ENCODE data around the gene LCLAT1.
A peak's percentile ranks its signal among the peaks of the same experiment; 100 is the strongest.

Gene LCLAT1

DNA sequence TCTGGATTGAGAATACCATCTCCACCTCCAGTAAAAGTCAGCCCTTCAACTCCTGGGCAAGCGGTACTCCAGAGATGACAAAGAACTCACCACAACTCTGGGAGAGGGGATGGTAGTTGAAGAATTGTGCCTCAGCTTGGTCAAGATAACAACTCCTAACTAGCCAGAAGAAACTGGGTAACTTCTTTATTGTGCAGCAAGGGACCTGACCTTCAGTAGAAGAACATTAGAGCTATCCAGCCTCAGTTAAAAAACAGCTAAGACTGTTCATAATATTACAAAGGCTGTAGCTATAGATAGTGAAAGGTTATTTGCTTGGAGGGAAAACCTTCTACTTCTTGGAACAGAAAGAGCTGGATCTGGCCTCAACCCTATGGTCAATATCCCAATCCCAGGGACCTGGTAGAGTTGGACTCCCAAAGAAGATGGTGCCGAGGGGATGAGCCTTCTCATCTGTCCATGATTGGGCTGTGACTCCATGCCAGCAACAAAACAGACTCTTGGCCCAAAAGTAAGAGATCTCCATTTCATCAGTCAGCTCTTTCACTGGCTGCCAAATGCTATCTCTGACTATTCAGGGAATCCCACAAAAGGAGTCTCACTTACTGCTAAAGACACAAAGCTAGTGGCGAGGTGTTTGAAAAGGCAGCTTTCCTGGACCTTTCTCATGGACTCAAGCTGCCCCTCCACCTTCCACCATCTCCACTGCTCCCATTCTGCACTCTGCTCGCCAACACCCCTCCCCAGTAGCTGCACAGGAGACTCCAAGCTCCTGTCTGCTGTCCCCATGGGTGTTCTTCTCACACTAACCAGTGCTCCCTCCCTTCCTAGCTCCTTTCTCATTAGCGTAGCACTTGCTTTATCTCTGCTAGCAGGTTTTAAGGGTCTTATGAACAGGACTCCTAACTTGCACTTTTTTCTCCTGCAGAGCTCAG lies 214.4 kb downstream of the LCLAT1 start:
- H3K27ac ChIP-seq (ENCODE audit: low read depth, low read length, severe bottlenecking): no peak overlapping the region
- H3K9me3 ChIP-seq (ENCODE audit: control insufficient read depth, low read length): peaks cover 9% of the 10 kb centered on the region
- no peaks in the 10 kb centered on the region for H3K36me3 ChIP-seq (ENCODE audit: control insufficient read depth, insufficient read depth, low read length)
- 60 to 82% methylated on average over 1 to 4 of the region's 5 CpGs for WGBS, 2 experiments (ENCODE audit: insufficient coverage in 2 of 2)
- H3K4me3 ChIP-seq (ENCODE audit: extremely low read depth, insufficient read depth, low read length, poor library complexity, severe bottlenecking): no peak overlapping the region
- peaks cover 24% of the 10 kb centered on the region for H3K4me1 ChIP-seq (ENCODE audit: control insufficient read depth, insufficient read depth, low read length, poor library complexity, severe bottlenecking)

DNA sequence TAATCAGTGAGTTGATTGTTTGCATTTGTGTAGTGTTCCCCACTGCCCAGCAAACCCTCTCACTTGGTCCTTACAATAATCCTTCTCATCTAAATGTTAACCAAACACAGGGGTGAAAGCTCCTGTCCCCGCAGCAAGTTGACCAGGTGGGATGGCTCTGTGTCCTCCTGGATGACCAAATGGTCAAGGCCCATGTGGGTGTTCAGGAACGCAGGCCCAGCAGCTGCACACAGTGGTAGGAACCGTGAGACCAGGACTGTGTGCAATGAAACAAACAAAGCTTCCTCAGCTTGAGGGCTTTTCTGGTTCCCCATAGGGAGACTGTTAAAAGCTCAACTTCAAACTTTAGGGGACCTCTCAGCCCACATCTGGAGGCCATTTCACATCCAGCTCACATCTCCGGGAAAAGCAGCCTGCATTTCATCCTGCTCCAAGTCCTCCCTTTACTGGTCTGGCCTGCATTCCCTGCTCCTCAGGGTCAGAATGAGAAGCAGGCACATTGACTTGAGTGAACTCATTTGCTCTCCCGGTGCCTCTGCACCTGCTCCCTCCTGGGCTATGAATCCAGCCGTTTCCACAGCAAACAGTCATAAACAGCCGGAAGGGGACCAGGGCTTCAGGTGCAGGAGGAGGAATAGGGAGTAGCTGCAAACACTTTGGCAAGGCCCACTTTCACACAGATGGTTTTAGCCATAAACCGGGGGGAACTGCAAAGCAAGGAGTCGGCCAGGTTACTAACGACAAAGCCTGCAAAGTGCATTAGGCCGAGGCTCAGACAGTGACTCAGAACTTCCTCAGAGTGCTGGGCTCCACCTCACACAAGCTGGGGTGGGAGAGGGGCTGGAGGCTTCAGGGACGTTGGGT lies 215.5 kb downstream of the LCLAT1 start:
- H3K4me3 ChIP-seq (ENCODE audit: extremely low read depth, insufficient read depth, low read length, poor library complexity, severe bottlenecking): no peak overlapping the region
- WGBS, 2 experiments (ENCODE audit: insufficient coverage in 2 of 2): 85 to 86% methylated on average over 11 of the region's 12 CpGs

GRCh38 chr2:30663321-30663720 lies 216.3 kb downstream of the LCLAT1 start:
- H3K27ac ChIP-seq (ENCODE audit: low read depth, low read length, severe bottlenecking): no peak overlapping the region
- 91 to 93% methylated on average over 4 of the region's 4 CpGs for WGBS, 2 experiments (ENCODE audit: insufficient coverage in 2 of 2)
- peaks cover 9% of the 10 kb centered on the region for H3K9me3 ChIP-seq (ENCODE audit: control insufficient read depth, low read length)
- H3K4me1 ChIP-seq (ENCODE audit: control insufficient read depth, insufficient read depth, low read length, poor library complexity, severe bottlenecking): peaks cover 24% of the 10 kb centered on the region
- H3K4me3 ChIP-seq (ENCODE audit: extremely low read depth, insufficient read depth, low read length, poor library complexity, severe bottlenecking): no peak overlapping the region
- no peaks in the 10 kb centered on the region for H3K36me3 ChIP-seq (ENCODE audit: control insufficient read depth, insufficient read depth, low read length)

More for the DNA sequence above, 215.5 kb downstream of the LCLAT1 start:
- Histone ChIP-seq H3K9me3 (ENCODE audit: control insufficient read depth, low read length) (peaks cover 9% of the 10 kb centered on the region), H3K36me3 (ENCODE audit: control insufficient read depth, insufficient read depth, low read length) (no peaks in the 10 kb centered on the region), H3K4me1 (ENCODE audit: control insufficient read depth, insufficient read depth, low read length, poor library complexity, severe bottlenecking) (peaks cover 24% of the 10 kb centered on the region), H3K27ac (ENCODE audit: low read depth, low read length, severe bottlenecking) (no peak overlapping the region)

DNA sequence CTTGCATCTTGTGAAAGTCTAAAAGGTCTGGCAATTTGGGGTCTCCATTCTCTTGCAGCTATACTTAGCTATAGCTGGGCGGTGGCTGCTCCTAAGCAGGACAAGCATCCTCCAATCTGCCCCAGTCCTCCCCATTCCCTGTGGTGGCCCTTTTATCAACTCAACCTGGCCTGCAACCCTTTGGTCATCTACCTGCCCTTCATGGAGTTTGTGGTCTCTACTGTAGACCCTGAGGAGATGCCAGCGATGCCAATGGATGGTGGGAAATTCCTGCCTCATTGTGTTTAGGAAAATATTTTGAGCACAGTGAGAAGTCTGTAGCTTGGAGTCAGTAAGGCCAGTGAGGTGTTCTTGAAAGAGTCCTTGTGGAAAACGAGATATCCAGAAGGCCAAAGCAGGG lies 216.8 kb downstream of the LCLAT1 start:
- 92 to 96% methylated on average over 3 of the region's 3 CpGs for WGBS, 2 experiments (ENCODE audit: insufficient coverage in 2 of 2)
- no peak overlapping the region for H3K27ac ChIP-seq (ENCODE audit: low read depth, low read length, severe bottlenecking)

DNA sequence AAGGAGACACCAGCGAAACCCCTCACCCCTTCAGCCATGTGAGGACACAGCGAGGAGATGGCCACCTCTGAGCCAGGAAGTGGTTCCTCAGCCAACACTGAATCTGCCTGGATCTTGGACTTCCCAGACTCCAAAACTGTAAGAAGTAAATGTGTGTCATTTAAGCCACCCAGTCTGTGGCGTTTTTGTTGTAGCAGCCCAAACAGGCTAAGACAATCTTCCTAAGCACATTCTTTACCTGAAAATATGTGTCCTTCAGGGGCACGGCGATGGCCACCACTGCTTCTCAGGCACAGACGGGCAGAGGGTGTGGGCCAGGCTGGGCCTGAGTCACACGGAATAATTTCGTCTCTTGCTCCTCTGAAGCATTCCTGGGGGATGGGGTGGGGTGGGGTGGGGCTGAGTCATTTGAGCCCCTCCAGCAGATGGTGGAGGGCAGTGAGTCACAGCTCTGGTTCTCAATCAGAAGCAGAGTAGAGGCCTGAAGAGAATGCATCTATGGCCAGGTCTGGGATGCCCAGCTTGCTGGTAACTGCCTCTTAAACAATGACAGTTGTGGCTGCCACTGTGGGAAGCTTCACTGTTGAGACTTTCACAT lies 217.8 kb downstream of the LCLAT1 start:
- Histone ChIP-seq H3K27ac (ENCODE audit: low read depth, low read length, severe bottlenecking) (peak overlapping the region; percentile 86), H3K4me1 (ENCODE audit: control insufficient read depth, insufficient read depth, low read length, poor library complexity, severe bottlenecking) (peaks cover 24% of the 10 kb centered on the region), H3K9me3 (ENCODE audit: control insufficient read depth, low read length) (peaks cover 16% of the 10 kb centered on the region), H3K4me3 (ENCODE audit: extremely low read depth, insufficient read depth, low read length, poor library complexity, severe bottlenecking) (no peak overlapping the region), H3K36me3 (ENCODE audit: control insufficient read depth, insufficient read depth, low read length) (no peaks in the 10 kb centered on the region)
- WGBS, 2 experiments (ENCODE audit: insufficient coverage in 2 of 2): 50 to 85% methylated on average over 3 to 6 of the region's 8 CpGs

More for the DNA sequence above, 216.8 kb downstream of the LCLAT1 start:
- no peak overlapping the region for H3K4me3 ChIP-seq (ENCODE audit: extremely low read depth, insufficient read depth, low read length, poor library complexity, severe bottlenecking)
- peaks cover 9% of the 10 kb centered on the region for H3K9me3 ChIP-seq (ENCODE audit: control insufficient read depth, low read length)
- no peaks in the 10 kb centered on the region for H3K36me3 ChIP-seq (ENCODE audit: control insufficient read depth, insufficient read depth, low read length)
- peaks cover 24% of the 10 kb centered on the region for H3K4me1 ChIP-seq (ENCODE audit: control insufficient read depth, insufficient read depth, low read length, poor library complexity, severe bottlenecking)

GRCh38 chr2:30665761-30666265 lies 218.8 kb downstream of the LCLAT1 start:
- H3K4me1 ChIP-seq (ENCODE audit: control insufficient read depth, insufficient read depth, low read length, poor library complexity, severe bottlenecking): peaks cover 24% of the 10 kb centered on the region
- H3K27ac ChIP-seq (ENCODE audit: low read depth, low read length, severe bottlenecking): peak overlapping the region; percentile 86
- WGBS, 2 experiments (ENCODE audit: insufficient coverage in 2 of 2): 55 to 59% methylated on average over 2 of the region's 3 CpGs
- no peak overlapping the region for H3K4me3 ChIP-seq (ENCODE audit: extremely low read depth, insufficient read depth, low read length, poor library complexity, severe bottlenecking)
- H3K9me3 ChIP-seq (ENCODE audit: control insufficient read depth, low read length): peaks cover 25% of the 10 kb centered on the region
- H3K36me3 ChIP-seq (ENCODE audit: control insufficient read depth, insufficient read depth, low read length): no peaks in the 10 kb centered on the region

DNA sequence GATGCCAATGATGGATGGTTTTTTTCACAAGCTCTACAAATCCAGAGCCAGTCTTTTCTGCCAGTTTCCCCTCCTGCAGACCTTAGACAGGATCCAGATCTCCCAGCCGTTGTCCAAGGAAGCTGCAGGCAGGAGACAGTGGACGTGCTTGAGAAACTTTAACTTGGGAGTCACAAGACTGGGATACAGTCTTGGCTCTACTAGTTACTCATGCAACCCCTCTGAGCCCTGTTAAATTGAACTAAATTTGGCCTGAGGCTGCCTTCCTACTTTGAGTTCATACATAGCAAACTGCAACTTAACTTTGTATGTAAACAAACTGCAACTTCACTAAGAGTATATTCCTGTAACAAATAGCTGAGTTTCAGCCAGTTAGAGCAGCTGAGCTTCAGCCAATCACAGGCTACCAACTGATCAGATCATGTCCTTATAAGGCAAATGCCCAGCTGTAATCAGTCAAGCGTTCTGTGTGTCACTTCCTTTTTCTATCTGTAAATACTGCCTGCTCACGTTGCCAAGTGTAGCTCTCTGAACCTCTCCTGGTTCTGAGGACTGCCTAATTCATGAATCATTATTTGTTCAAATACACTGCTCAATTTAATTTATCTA lies 219.3 kb downstream of the LCLAT1 start:
- Histone ChIP-seq H3K27ac (ENCODE audit: low read depth, low read length, severe bottlenecking) (peak overlapping the region; percentile 86), H3K9me3 (ENCODE audit: control insufficient read depth, low read length) (peaks cover 28% of the 10 kb centered on the region), H3K4me3 (ENCODE audit: extremely low read depth, insufficient read depth, low read length, poor library complexity, severe bottlenecking) (no peak overlapping the region), H3K4me1 (ENCODE audit: control insufficient read depth, insufficient read depth, low read length, poor library complexity, severe bottlenecking) (peaks cover 24% of the 10 kb centered on the region), H3K36me3 (ENCODE audit: control insufficient read depth, insufficient read depth, low read length) (no peaks in the 10 kb centered on the region)
- WGBS, 2 experiments (ENCODE audit: insufficient coverage in 2 of 2): 62 to 68% methylated on average over 4 of the region's 4 CpGs

DNA sequence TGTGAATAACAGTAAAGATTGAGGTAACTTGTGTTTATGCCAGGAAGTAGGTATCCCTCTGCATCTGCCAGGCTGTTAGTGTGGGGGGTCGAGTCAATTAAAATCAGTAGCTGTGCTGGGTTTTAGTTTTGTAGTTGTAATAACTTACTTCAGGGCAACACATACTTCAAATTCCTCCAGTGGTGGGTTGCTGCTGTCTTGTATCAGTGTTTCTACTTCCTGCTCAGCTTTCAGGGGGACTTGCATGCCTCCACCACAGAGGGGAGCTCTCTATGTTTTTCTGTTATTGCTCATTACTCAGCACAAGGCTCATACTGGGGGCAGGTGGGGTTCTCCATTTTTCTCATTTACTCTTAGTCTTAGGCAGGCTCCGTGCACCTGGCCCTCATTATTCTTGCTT lies 223.4 kb downstream of the LCLAT1 start:
- Histone ChIP-seq H3K36me3 (ENCODE audit: control insufficient read depth, insufficient read depth, low read length) (no peaks in the 10 kb centered on the region), H3K27ac (ENCODE audit: low read depth, low read length, severe bottlenecking) (no peak overlapping the region), H3K9me3 (ENCODE audit: control insufficient read depth, low read length) (peaks cover 23% of the 10 kb centered on the region), H3K4me1 (ENCODE audit: control insufficient read depth, insufficient read depth, low read length, poor library complexity, severe bottlenecking) (peaks cover 9% of the 10 kb centered on the region), H3K4me3 (ENCODE audit: extremely low read depth, insufficient read depth, low read length, poor library complexity, severe bottlenecking) (no peak overlapping the region)
- WGBS, 2 experiments (ENCODE audit: insufficient coverage in 2 of 2): 83 to 91% methylated on average over 1 of the region's 2 CpGs

DNA sequence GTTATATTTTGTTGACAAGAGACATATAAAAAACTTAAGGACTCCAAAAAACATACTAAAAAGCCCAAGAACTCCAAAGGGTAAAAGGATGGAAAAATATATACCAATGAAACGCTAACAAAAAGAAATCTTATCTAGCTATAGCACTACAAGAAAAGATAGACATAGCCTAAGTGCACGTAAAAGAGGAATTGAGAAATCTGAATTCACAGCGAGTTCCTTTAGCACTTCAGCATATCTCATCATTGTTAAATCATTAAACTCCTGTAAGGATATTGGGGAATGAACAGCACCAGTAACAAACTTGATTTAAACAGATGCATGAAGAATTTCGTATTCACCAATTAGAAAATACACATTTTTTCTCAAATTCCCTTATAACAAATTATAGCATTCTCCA lies 226.1 kb downstream of the LCLAT1 start:
- H3K4me1 ChIP-seq (ENCODE audit: control insufficient read depth, insufficient read depth, low read length, poor library complexity, severe bottlenecking): no peaks in the 10 kb centered on the region
- H3K27ac ChIP-seq (ENCODE audit: low read depth, low read length, severe bottlenecking): no peak overlapping the region
- H3K4me3 ChIP-seq (ENCODE audit: extremely low read depth, insufficient read depth, low read length, poor library complexity, severe bottlenecking): no peak overlapping the region
- H3K9me3 ChIP-seq (ENCODE audit: control insufficient read depth, low read length): peaks cover 19% of the 10 kb centered on the region
- WGBS, 2 experiments (ENCODE audit: insufficient coverage in 2 of 2): 67 to 86% methylated on average over 1 of the region's 4 CpGs
- H3K36me3 ChIP-seq (ENCODE audit: control insufficient read depth, insufficient read depth, low read length): no peaks in the 10 kb centered on the region

DNA sequence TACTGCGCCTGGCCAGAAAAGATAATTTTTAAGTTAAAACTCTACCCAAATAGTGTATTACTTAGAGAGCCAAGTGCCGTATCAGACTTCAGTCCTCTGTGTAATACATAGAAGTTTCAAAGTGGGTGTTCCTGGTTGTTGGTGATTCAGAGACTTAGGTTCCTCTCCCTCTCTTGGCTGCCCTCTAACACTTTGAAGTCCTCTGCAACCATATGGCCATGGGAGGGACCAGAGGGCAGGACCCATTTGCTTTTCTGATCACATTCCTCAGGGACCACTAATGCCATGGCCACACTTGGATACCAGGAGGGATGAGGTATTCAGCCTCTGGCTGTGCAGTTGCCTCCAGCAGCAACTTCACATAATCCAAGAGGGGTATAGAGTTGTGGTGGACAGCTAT lies 228.7 kb downstream of the LCLAT1 start:
- H3K9me3 ChIP-seq (ENCODE audit: control insufficient read depth, low read length): peaks cover 3% of the 10 kb centered on the region
- no peak overlapping the region for H3K27ac ChIP-seq (ENCODE audit: low read depth, low read length, severe bottlenecking)
- WGBS, 2 experiments (ENCODE audit: insufficient coverage in 2 of 2): 100% methylated on average over 1 of the region's 2 CpGs; no CpG with 5 or more reads in 1 of the 2 experiments
- no peaks in the 10 kb centered on the region for H3K4me1 ChIP-seq (ENCODE audit: control insufficient read depth, insufficient read depth, low read length, poor library complexity, severe bottlenecking)
- no peaks in the 10 kb centered on the region for H3K36me3 ChIP-seq (ENCODE audit: control insufficient read depth, insufficient read depth, low read length)
- no peak overlapping the region for H3K4me3 ChIP-seq (ENCODE audit: extremely low read depth, insufficient read depth, low read length, poor library complexity, severe bottlenecking)

All from mesodermal cell (in vitro differentiated cells).